OCI-LY7 (cell line): Measurements from ENCODE around the gene TEPSIN. TPM values are rescaled to one million over a fixed set of nuclear protein-coding genes. Genes with fewer than 3 reads are reported as not detected.

Experiments
- BruUV-seq: library from RNA; stranded (reverse); fragments of 400-500 nt; replicated peaks from 2 replicates; lab custom pipeline; 2021; lab: Mats Ljungman, UMichigan
- CTCF ChIA-PET: fragments of 300-600 bp; sonication (Branson Sonifier 250); formaldehyde crosslinking; loops from one replicate; lab custom pipeline; 2022; ENCODE audit warnings: antibody characterized with exemption; ENCODE audit not compliant: unreplicated experiment; lab: Charles Lee
- POLR2A ChIA-PET: fragments of 300-600 bp; sonication (Branson Sonifier 250); formaldehyde crosslinking; loops from one replicate; lab custom pipeline; 2022; ENCODE audit warnings: antibody characterized with exemption; lab: Charles Lee
- DNase-seq: peaks from one replicate; pipeline ENCODE4 v3.0.0-alpha.2; 2015; ENCODE audit warnings: low spot score
- H2AFZ ChIP-seq: fragments of 200-600 bp; sonication (generic), shearing (Covaris generic); 2 replicates; pipeline ENCODE4 v1.6.1; 2014; ENCODE audit warnings: mild to moderate bottlenecking, antibody characterized with exemption, low read length, moderate library complexity
- H3K27ac ChIP-seq: fragments of 200-600 bp; sonication (generic); 2 replicates; pipeline ENCODE4 v1.5.1; 2014; ENCODE audit warnings: mixed run types, low read depth, mild to moderate bottlenecking, moderate library complexity, low read length, inconsistent platforms; ENCODE audit not compliant: poor library complexity, severe bottlenecking
- H3K36me3 ChIP-seq: fragments of 200-600 bp; sonication (generic); 2 replicates; pipeline ENCODE4 v1.6.1; 2014; ENCODE audit warnings: mild to moderate bottlenecking, antibody characterized with exemption, low read length, moderate library complexity, mixed read lengths; ENCODE audit not compliant: insufficient read depth
- H3K4me1 ChIP-seq: fragments of 200-600 bp; sonication (generic); 2 replicates; pipeline ENCODE4 v1.5.1; 2014; ENCODE audit warnings: mild to moderate bottlenecking, low read length; ENCODE audit not compliant: insufficient read depth, poor library complexity, severe bottlenecking
- H3K4me2 ChIP-seq: fragments of 200-600 bp; sonication (generic); 2 replicates; pipeline ENCODE4 v1.6.1; 2014; ENCODE audit warnings: mild to moderate bottlenecking, low read length
- H3K4me3 ChIP-seq: fragments of 200-600 bp; sonication (generic); 2 replicates; pipeline ENCODE4 v1.5.1; 2014; ENCODE audit warnings: mild to moderate bottlenecking, low read depth, low read length; ENCODE audit not compliant: poor library complexity, severe bottlenecking
- H3K79me2 ChIP-seq: fragments of 200-600 bp; sonication (generic); 2 replicates; pipeline ENCODE4 v1.6.1; 2016; ENCODE audit warnings: low read depth, mild to moderate bottlenecking, low read length, moderate library complexity, mixed read lengths; ENCODE audit not compliant: insufficient read depth
- H3K9me2 ChIP-seq: fragments of 200-600 bp; sonication (generic); 2 replicates; pipeline ENCODE4 v1.6.1; 2016; ENCODE audit warnings: mild to moderate bottlenecking, low read length, mixed read lengths; ENCODE audit not compliant: insufficient read depth
- H3K9me3 ChIP-seq: fragments of 200-600 bp; sonication (generic); 2 replicates; pipeline ENCODE4 v1.6.1; 2014; ENCODE audit warnings: mild to moderate bottlenecking, mixed run types, low read length, mixed read lengths
- H4K20me1 ChIP-seq: fragments of 200-600 bp; sonication (generic); 2 replicates; pipeline ENCODE4 v1.6.1; 2014; ENCODE audit warnings: mild to moderate bottlenecking, antibody characterized with exemption, low read length, moderate library complexity, mixed read lengths; ENCODE audit not compliant: insufficient read depth
- EZH2phosphoT487 ChIP-seq: fragments of 200-600 bp; sonication (generic); IDR thresholded peaks from 2 replicates; pipeline ENCODE4 v1.6.1; 2018; ENCODE audit warnings: low read depth, borderline replicate concordance, mild to moderate bottlenecking, mixed run types, antibody characterized with exemption, low read length, moderate library complexity, mixed read lengths
- intact Hi-C: fragments of 100-400 bp; cut with micrococcal nuclease; formaldehyde crosslinking; loops from one replicate; pipeline ENCODE4 v1.10.0; 2022; ENCODE audit not compliant: unreplicated experiment
- total RNA-seq, 2 experiments: library from RNA; depleted of rRNA in 1 of 2; stranded (reverse); fragments of >200 nt in 1 of 2; shearing (Covaris generic) in 1 of 2; gene quantifications; 2 replicates each; pipeline ENCODE4 v1.2.3, GENCODE V29; 2014 to 2022
- TF ChIP-seq, protein P1 (sequence below): fragments of 200-600 bp; sonication (generic); conservative IDR thresholded peaks from 2 replicates; pipeline ENCODE4 v1.5.1; 2014; ENCODE audit warnings: mild to moderate bottlenecking, antibody characterized with exemption, low read length, moderate library complexity, mixed read lengths

The TEPSIN gene
- total RNA-seq, 2 experiments from 2014 or later, result 46.4 to 75.3 TPM

DNA sequence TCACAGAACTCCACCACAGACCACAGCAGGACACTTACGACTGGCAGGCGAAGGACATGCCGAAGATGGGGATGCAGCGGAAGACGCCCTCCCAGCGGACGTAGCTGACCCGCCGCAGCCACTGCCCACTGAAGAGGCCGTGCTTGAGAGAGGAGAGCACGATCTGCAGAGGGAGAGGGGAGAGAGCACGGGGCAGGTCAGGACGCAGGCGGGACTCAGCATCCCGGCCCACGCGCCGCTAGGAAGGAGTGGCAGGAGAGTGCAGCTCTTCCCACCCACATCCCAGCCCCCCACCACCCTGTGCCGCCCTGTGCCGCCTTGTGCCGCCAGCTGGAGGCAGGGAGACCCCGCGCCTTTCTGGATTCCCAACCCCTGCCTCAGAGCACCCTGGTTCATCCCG is 41.7 kb upstream of the TEPSIN start:
- Histone ChIP-seq H4K20me1 (no peaks in the 10 kb centered on the region), H3K27ac (no peak overlapping the region), H3K9me3 (no peaks in the 10 kb centered on the region), H3K9me2 (no peaks in the 10 kb centered on the region), H3K79me2 (no peaks in the 10 kb centered on the region), H3K4me1 (no peaks in the 10 kb centered on the region), H3K36me3 (peaks cover 41% of the 10 kb centered on the region), H3K4me3 (no peak overlapping the region), H2AFZ (no peak overlapping the region), H3K4me2 (no peak overlapping the region)
- BruUV-seq, result no TSS peak
- POLR2A ChIA-PET, result no interaction called here
- DNase-seq, result no peak
- TF ChIP-seq, protein P1, sequence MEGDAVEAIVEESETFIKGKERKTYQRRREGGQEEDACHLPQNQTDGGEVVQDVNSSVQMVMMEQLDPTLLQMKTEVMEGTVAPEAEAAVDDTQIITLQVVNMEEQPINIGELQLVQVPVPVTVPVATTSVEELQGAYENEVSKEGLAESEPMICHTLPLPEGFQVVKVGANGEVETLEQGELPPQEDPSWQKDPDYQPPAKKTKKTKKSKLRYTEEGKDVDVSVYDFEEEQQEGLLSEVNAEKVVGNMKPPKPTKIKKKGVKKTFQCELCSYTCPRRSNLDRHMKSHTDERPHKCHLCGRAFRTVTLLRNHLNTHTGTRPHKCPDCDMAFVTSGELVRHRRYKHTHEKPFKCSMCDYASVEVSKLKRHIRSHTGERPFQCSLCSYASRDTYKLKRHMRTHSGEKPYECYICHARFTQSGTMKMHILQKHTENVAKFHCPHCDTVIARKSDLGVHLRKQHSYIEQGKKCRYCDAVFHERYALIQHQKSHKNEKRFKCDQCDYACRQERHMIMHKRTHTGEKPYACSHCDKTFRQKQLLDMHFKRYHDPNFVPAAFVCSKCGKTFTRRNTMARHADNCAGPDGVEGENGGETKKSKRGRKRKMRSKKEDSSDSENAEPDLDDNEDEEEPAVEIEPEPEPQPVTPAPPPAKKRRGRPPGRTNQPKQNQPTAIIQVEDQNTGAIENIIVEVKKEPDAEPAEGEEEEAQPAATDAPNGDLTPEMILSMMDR, result no peak
- no peak for TF ChIP-seq EZH2phosphoT487
- CTCF ChIA-PET, result no interaction called here
- intact Hi-C loops, result no loop called here

DNA sequence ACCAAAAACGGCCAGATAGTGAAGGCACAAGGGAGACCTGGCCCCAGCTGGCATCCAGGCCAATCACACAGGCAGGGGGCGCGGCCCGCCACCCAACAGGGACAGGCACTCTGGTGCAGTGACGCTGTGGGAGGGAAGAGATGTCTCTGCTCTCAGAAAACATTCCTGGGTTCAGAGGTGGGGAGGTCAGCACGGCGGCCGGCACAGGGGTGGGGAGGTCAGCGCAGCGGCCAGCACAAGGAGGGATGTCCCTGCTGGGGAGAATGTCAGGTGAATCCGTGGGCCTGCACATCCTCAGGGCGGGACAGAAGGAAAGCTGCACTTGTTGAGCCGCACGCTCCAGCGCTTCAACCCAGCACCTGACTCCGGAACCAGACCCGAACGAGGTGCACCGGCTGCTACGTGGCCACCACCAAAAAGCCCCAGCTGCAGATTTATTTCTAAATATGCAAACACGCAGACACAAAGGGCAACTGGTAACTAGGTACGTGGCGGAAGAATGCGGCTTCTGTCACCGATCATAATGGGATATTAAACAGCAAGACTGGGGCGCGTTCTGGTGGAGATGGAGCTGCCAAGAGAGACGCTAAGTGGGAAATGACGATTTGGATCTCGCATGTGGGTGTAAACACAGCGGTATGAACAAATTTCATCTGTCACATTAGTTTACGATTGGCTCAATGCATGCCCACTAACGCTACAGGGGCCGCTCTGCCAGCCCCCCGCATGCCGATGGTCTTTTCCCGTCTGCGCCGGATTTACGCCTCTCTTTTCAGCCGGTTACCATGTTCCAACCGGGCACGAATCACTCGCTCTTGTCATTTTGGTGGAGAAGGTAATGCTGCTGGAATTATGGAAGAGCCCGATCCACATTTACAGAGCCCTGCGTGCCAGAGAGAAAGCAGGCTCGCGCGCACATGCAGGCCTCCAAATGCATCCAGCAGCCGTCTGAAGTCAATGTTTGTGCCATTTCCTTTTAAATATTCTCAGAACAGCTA is 40.7 kb upstream of the TEPSIN start:
- no peak for DNase-seq
- Histone ChIP-seq H3K9me2 (no peaks in the 10 kb centered on the region), H3K4me1 (no peaks in the 10 kb centered on the region), H3K27ac (no peak overlapping the region), H3K4me2 (no peak overlapping the region), H2AFZ (no peak overlapping the region), H3K79me2 (no peaks in the 10 kb centered on the region), H3K36me3 (peaks cover 42% of the 10 kb centered on the region), H3K4me3 (no peak overlapping the region), H3K9me3 (no peaks in the 10 kb centered on the region), H4K20me1 (no peaks in the 10 kb centered on the region)
- BruUV-seq, result no TSS peak
- ChIA-PET CTCF (no interaction called here), POLR2A (no interaction called here)
- TF ChIP-seq, protein P1, result no peak
- no peak for TF ChIP-seq EZH2phosphoT487
- intact Hi-C loops, result no loop called here

DNA sequence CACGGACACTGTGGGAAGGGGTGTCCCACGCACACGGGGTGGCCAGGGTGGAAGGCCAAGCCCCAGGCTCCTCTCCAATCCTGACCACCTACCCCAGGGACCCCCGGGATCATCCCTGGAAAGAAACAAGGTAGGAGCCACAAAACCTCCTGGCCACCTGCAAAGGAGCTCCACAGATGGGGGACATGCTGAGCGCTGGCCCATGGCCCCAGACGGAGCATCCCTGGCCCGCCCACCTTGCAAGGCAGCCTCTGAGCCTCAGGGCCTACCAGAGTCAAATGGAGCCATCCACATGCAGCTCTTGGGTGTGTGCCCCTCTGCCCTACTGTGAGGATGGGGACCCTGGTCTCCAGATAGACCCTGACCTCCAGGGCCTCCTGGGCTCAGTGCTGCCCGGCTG is 40.0 kb upstream of the TEPSIN start:
- H3K79me2 ChIP-seq, result no peaks in the 10 kb centered on the region
- no peak for DNase-seq
- H3K9me3 ChIP-seq, result no peaks in the 10 kb centered on the region
- no peaks in the 10 kb centered on the region for H3K4me1 ChIP-seq
- no peak overlapping the region for H3K27ac ChIP-seq
- H3K9me2 ChIP-seq, result no peaks in the 10 kb centered on the region
- ChIA-PET POLR2A (no interaction called here), CTCF (no interaction called here)
- H2AFZ ChIP-seq, result no peak overlapping the region
- no TSS peak for BruUV-seq
- intact Hi-C loops, result no loop called here
- no peak overlapping the region for H3K4me3 ChIP-seq
- TF ChIP-seq, protein P1, result no peak
- TF ChIP-seq EZH2phosphoT487, result no peak
- H4K20me1 ChIP-seq, result no peaks in the 10 kb centered on the region
- H3K36me3 ChIP-seq, result peaks cover 38% of the 10 kb centered on the region
- H3K4me2 ChIP-seq, result no peak overlapping the region
